ENCODE data around the gene KRT7. TPM values are rescaled to one million over a fixed set of nuclear protein-coding genes. Genes with fewer than 3 reads are reported as not detected.

KRT7 gene
- total RNA-seq, 1 donor from 2014 or later = not detected

- no peak overlapping the region for H3K27ac Mint-ChIP-seq (ENCODE audit: unreplicated experiment)
- peaks cover 4% of the 10 kb centered on the region for H3K4me1 Mint-ChIP-seq (ENCODE audit: unreplicated experiment)
- TF ChIP-seq CTCF (IDR thresholded peaks at IDR 0.05; ENCODE audit: unreplicated experiment) = no peak
- no peak overlapping the region for H3K4me3 Mint-ChIP-seq (ENCODE audit: unreplicated experiment)
- no peaks in the 10 kb centered on the region for H3K9me3 Mint-ChIP-seq (ENCODE audit: unreplicated experiment)
- no peak for DNase-seq (ENCODE audit: low spot score)
- H3K27me3 Mint-ChIP-seq (ENCODE audit: unreplicated experiment) = peaks cover 7% of the 10 kb centered on the region
- H3K36me3 Mint-ChIP-seq (ENCODE audit: low read depth, unreplicated experiment) = no peaks in the 10 kb centered on the region
These were observed 46.6 kb downstream of the KRT7 start for GRCh38 chr12:52279422-52280318.

- Mint-ChIP-seq H3K27ac (ENCODE audit: unreplicated experiment) (no peak overlapping the region), H3K4me3 (ENCODE audit: unreplicated experiment) (no peak overlapping the region), H3K36me3 (ENCODE audit: low read depth, unreplicated experiment) (no peaks in the 10 kb centered on the region), H3K4me1 (ENCODE audit: unreplicated experiment) (peaks cover 4% of the 10 kb centered on the region), H3K27me3 (ENCODE audit: unreplicated experiment) (peaks cover 8% of the 10 kb centered on the region), H3K9me3 (ENCODE audit: unreplicated experiment) (no peaks in the 10 kb centered on the region)
- no peak for TF ChIP-seq CTCF (IDR thresholded peaks at IDR 0.05; ENCODE audit: unreplicated experiment)
- DNase-seq (ENCODE audit: low spot score) = no peak
These were observed 47.3 kb downstream of the KRT7 start for GRCh38 chr12:52280319-52280795.

- no peak for TF ChIP-seq CTCF (IDR thresholded peaks at IDR 0.05; ENCODE audit: unreplicated experiment)
- Mint-ChIP-seq H3K27me3 (ENCODE audit: unreplicated experiment) (peaks cover 10% of the 10 kb centered on the region), H3K9me3 (ENCODE audit: unreplicated experiment) (no peaks in the 10 kb centered on the region), H3K4me3 (ENCODE audit: unreplicated experiment) (no peak overlapping the region), H3K27ac (ENCODE audit: unreplicated experiment) (no peak overlapping the region), H3K36me3 (ENCODE audit: low read depth, unreplicated experiment) (no peaks in the 10 kb centered on the region), H3K4me1 (ENCODE audit: unreplicated experiment) (peaks cover 4% of the 10 kb centered on the region)
- no peak for DNase-seq (ENCODE audit: low spot score)
These were observed 47.9 kb downstream of the KRT7 start for GRCh38 chr12:52280796-52281560.

- no peak for TF ChIP-seq CTCF (IDR thresholded peaks at IDR 0.05; ENCODE audit: unreplicated experiment)
- Mint-ChIP-seq H3K27me3 (ENCODE audit: unreplicated experiment) (peaks cover 5% of the 10 kb centered on the region), H3K27ac (ENCODE audit: unreplicated experiment) (no peak overlapping the region), H3K36me3 (ENCODE audit: low read depth, unreplicated experiment) (no peaks in the 10 kb centered on the region), H3K9me3 (ENCODE audit: unreplicated experiment) (no peaks in the 10 kb centered on the region), H3K4me1 (ENCODE audit: unreplicated experiment) (no peaks in the 10 kb centered on the region), H3K4me3 (ENCODE audit: unreplicated experiment) (no peak overlapping the region)
- DNase-seq (ENCODE audit: low spot score) = no peak
These were observed 51.6 kb downstream of the KRT7 start for GRCh38 chr12:52284562-52285171.

Data from endothelial cell (in vitro differentiated cells).